GM12878 (cell line): ENCODE results near the gene FAM20A. TPM values are rescaled to one million over a fixed set of nuclear protein-coding genes. Genes with fewer than 3 reads are reported as not detected.

Experiments used
- ATAC-seq: fragments of 200-7000 bp; cut with Tn5 transposase; 3 replicates; pipeline ENCODE4 v1.9.1; 2020; ENCODE audit warnings: mild to moderate bottlenecking, moderate library complexity
- BruUV-seq: library from RNA; stranded (reverse); fragments of 400-500 nt; replicated peaks from 2 replicates; lab custom pipeline; 2021; lab: Mats Ljungman, UMichigan
- CTCF ChIA-PET: fragments of 300-600 bp; sonication (Branson Sonifier 250); formaldehyde crosslinking; extraction: SDS; loops from one replicate; lab custom pipeline; 2021; ENCODE audit warnings: inconsistent platforms; lab: Yijun Ruan, JAX
- POLR2A ChIA-PET: fragments of 350-600 bp; formaldehyde crosslinking; extraction: SDS; loops from one replicate; lab custom pipeline; 2021; ENCODE audit warnings: inconsistent platforms; lab: Charles Lee
- RAD21 ChIA-PET: fragments of 300-600 bp; sonication (Branson Sonifier 250); formaldehyde crosslinking; loops from one replicate; lab custom pipeline; 2023; ENCODE audit warnings: antibody characterized with exemption; ENCODE audit not compliant: unreplicated experiment; lab: Charles Lee
- SMC1A ChIA-PET: fragments of 300-600 bp; sonication (Branson Sonifier 250); formaldehyde crosslinking; loops from one replicate; lab custom pipeline; 2023; ENCODE audit not compliant: unreplicated experiment, uncharacterized antibody; lab: Charles Lee
- DNase-seq: peaks from one replicate; pipeline ENCODE4 v3.0.0-alpha.2; 2011; ENCODE audit warnings: low read depth, low spot score
- FAIRE-seq: peaks from 3 replicates; lab custom pipeline; 2011; peaks lifted over from hg19 to GRCh38; lab: Jason Lieb, UNC
- H2AFZ ChIP-seq: 2 replicates; pipeline ENCODE4 v1.6.0; 2011; ENCODE audit warnings: low read depth, low read length, control low read depth; ENCODE audit not compliant: control insufficient read depth
- H3K27ac ChIP-seq: 2 replicates; pipeline ENCODE4 v1.5.1; 2011; ENCODE audit warnings: control low read depth; ENCODE audit not compliant: control insufficient read depth, insufficient read depth
- H3K27me3 ChIP-seq, 2 experiments: replicated peaks in 1 of 2; 2 replicates each; pipeline versions ENCODE4 v1.6.0 to v1.6.1; 2011; ENCODE audit warnings: low read length in 1 of 2; ENCODE audit not compliant: control insufficient read depth in 2 of 2, insufficient read depth in 2 of 2
- H3K36me3 ChIP-seq, 2 experiments: 2 replicates each; pipeline ENCODE4 v1.5.1; 2011; ENCODE audit warnings: low read length in 1 of 2; ENCODE audit not compliant: control insufficient read depth in 2 of 2, insufficient read depth in 2 of 2
- H3K4me1 ChIP-seq: 2 replicates; pipeline ENCODE4 v1.6.1; 2011; ENCODE audit warnings: mild to moderate bottlenecking, low read length, moderate library complexity, mixed read lengths; ENCODE audit not compliant: control insufficient read depth, insufficient read depth
- H3K4me2 ChIP-seq: 2 replicates; pipeline ENCODE4 v1.6.0; 2011; ENCODE audit warnings: control low read depth; ENCODE audit not compliant: control insufficient read depth, insufficient read depth
- H3K4me3 ChIP-seq: fragments of 200-600 bp; sonication (generic); 2 replicates; pipeline ENCODE4 v1.5.1; 2016
- H3K79me2 ChIP-seq: 2 replicates; pipeline ENCODE4 v1.6.0; 2011; ENCODE audit warnings: low read length; ENCODE audit not compliant: control insufficient read depth, insufficient read depth
- H3K9ac ChIP-seq: 2 replicates; pipeline ENCODE4 v1.8.0; 2011; ENCODE audit warnings: low read length, control low read depth, mixed read lengths; ENCODE audit not compliant: control insufficient read depth, insufficient read depth
- H3K9me3 ChIP-seq: replicated peaks from 3 replicates; pipeline ENCODE4 v1.5.1; 2011; ENCODE audit warnings: mild to moderate bottlenecking, low read length; ENCODE audit not compliant: control insufficient read depth, insufficient read depth
- H4K20me1 ChIP-seq: 2 replicates; pipeline ENCODE4 v1.6.0; 2011; ENCODE audit not compliant: control insufficient read depth, insufficient read depth
- KLF5 ChIP-seq: fragments of 450-650 bp; IDR thresholded peaks from 2 replicates; pipeline ENCODE4 v1.6.1; 2014; ENCODE audit warnings: mild to moderate bottlenecking; ENCODE audit not compliant: partially characterized antibody
- RB1 ChIP-seq: fragments of 450-650 bp; formaldehyde crosslinking; IDR thresholded peaks from 2 replicates; pipeline ENCODE4 v1.6.1; 2017; ENCODE audit warnings: mild to moderate bottlenecking, borderline replicate concordance
- WGBS: methylation state at CpG from one replicate; pipeline ENCODE4 v1.1.6; 2016; ENCODE audit warnings: low lambda C conversion rate; ENCODE audit not compliant: insufficient replicate concordance, insufficient coverage; ENCODE audit errors: missing lambda C conversion rate; 5-methylcytosine and 5-hydroxymethylcytosine counted together
- in situ Hi-C: fragments of 300-500 bp; cut with MboI; formaldehyde crosslinking; loops from 9 replicates; pipeline ENCODE4 v1.14.3; 2018; ENCODE audit warnings: mixed read lengths
- intact Hi-C: fragments of 100-400 bp; cut with micrococcal nuclease; formaldehyde crosslinking; loops from one replicate; pipeline ENCODE4 v1.14.2; 2022; ENCODE audit not compliant: unreplicated experiment
- polyA plus RNA-seq, 11 experiments: library from polyadenylated mRNA; depleted of rRNA in 4 of 11; unstranded in 6 of 11; stranded (reverse) in 5 of 11; fragments of >200 nt; fragmentation: Nextera tagmentation in 4 of 11; fragmentation: Illumina TruSeq in 1 of 11; extraction: Ambion mirVana in 4 of 11; extraction: Trizol in 1 of 11; gene quantifications; 1 replicate in 1 of 11; 2 replicates in 10 of 11; pipeline versions ENCODE4 v1.2.1 to v1.2.3, GENCODE V29; 2011 to 2016; ENCODE audit warnings: inconsistent platforms in 2 of 11, missing spikeins in 2 of 11, low read depth in 1 of 11
- total RNA-seq, 4 experiments: library from RNA; depleted of rRNA in 3 of 4; stranded (reverse); fragments of >200 nt in 3 of 4; fragmentation: Illumina TruSeq in 1 of 4; extraction: Trizol in 1 of 4; gene quantifications; 2 replicates each; pipeline versions ENCODE4 v1.2.1 to v1.2.3, GENCODE V29; 2013 to 2021
- TF ChIP-seq, protein P1 (sequence below): fragments of 450-650 bp; IDR thresholded peaks from 2 replicates; pipeline ENCODE4 v1.6.1; 2017; ENCODE audit warnings: low read depth, mild to moderate bottlenecking, moderate library complexity
- TF ChIP-seq, protein P2 (sequence below): IDR thresholded peaks from 2 replicates; pipeline ENCODE4 v1.6.1; 2011; ENCODE audit warnings: low read depth, low read length, improper control_type of control experiment, borderline replicate concordance

The FAM20A gene
- total and polyA plus RNA-seq, 10 of the 15 experiments (the other 5 are each of a cell fraction or from before 2014, with no cell fraction given), result 0.13 TPM; not detected in 9

DNA sequence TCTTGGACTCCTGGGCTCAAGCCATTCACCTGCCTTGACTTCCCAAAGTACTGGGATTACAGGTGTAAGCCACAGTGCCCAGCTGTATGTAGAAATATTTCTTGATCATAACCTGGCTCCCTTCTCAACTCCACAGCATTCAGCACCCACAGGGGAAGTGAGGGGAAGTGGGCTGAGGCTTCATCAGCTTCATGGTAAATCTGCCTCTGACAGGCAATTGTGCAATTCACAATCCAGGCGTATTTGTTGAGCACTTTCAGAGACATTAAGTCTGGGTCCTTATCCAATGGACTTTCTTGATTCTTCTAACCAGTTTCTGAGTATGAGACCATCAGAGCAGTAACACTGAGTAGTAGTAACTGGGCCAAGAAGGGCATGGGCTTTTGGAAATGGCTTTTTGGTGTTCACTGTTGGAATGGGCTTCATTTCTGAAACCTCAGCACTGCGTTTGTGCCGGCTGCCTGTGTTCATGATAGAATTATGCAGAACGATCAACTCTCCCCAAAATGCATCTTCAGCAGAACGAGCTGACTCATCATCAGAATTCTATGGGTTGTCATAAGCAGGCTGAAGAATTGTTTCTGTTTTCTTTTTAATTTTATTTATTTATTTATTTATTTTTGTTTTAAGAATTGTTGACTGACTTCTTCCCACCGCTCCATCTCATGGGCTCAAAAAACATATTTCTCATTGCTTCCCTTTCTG lies 28.9 kb downstream of the FAM20A start (continued):
- TF ChIP-seq, protein P1, sequence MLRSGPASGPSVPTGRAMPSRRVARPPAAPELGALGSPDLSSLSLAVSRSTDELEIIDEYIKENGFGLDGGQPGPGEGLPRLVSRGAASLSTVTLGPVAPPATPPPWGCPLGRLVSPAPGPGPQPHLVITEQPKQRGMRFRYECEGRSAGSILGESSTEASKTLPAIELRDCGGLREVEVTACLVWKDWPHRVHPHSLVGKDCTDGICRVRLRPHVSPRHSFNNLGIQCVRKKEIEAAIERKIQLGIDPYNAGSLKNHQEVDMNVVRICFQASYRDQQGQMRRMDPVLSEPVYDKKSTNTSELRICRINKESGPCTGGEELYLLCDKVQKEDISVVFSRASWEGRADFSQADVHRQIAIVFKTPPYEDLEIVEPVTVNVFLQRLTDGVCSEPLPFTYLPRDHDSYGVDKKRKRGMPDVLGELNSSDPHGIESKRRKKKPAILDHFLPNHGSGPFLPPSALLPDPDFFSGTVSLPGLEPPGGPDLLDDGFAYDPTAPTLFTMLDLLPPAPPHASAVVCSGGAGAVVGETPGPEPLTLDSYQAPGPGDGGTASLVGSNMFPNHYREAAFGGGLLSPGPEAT, result no peak

DNA sequence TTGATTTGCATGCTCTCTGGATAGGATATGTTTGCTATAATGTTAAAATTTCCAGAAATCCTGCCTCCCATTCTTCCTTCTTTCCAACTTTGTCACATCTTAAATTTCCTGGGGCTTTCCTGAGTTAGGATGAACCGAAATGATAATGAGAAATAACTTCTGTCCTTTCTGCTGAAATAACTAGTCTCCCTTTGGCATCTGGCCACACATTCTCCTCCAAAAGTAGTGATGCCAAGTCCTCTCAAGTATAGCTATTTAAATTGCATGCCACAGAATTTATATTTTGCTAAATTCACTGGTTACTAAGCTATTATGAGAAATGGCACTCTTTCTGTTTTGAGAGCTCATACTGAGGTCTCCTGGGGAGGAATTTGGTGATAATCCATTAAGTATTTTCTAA lies 30.6 kb downstream of the FAM20A start:
- ChIA-PET RAD21 (no interaction called here), POLR2A (no interaction called here), CTCF (interaction anchor here (1.0 kb wide), 1 partner anchor 43 kb away, joined by 4 read pairs; no protein-coding TSS in a partner anchor), SMC1A (no interaction called here)
- TF ChIP-seq KLF5, result no peak
- no peak for TF ChIP-seq RB1
- TF ChIP-seq, protein P2, sequence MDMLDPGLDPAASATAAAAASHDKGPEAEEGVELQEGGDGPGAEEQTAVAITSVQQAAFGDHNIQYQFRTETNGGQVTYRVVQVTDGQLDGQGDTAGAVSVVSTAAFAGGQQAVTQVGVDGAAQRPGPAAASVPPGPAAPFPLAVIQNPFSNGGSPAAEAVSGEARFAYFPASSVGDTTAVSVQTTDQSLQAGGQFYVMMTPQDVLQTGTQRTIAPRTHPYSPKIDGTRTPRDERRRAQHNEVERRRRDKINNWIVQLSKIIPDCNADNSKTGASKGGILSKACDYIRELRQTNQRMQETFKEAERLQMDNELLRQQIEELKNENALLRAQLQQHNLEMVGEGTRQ, result no peak
- H3K9ac ChIP-seq, result no peak overlapping the region
- H4K20me1 ChIP-seq, result no peaks in the 10 kb centered on the region
- DNase-seq (no peak), FAIRE-seq (no peak), ATAC-seq (no peak)
- no peak overlapping the region for H3K4me3 ChIP-seq
- H3K79me2 ChIP-seq, result no peaks in the 10 kb centered on the region
- H3K4me2 ChIP-seq, result no peak overlapping the region
- no peaks in the 10 kb centered on the region; a peak in 1 of 4 replicates for H3K27me3 ChIP-seq
- intact Hi-C loops, result no loop called here
- H3K27ac ChIP-seq, result no peak overlapping the region
- in situ Hi-C loops, result no loop called here
- no peaks in the 10 kb centered on the region for H3K4me1 ChIP-seq
- H3K36me3 ChIP-seq, result no peaks in the 10 kb centered on the region
- no peaks in the 10 kb centered on the region for H3K9me3 ChIP-seq
- BruUV-seq, result no TSS peak
- H2AFZ ChIP-seq, result no peak overlapping the region
- WGBS, result 6% methylated on average over 1 of the region's 1 CpG
